D721Med (cell line): ENCODE measurements around the gene NKX2-2.

Experiments
- DNase-seq: peaks from one replicate; pipeline ENCODE4 v3.0.0; 2011; ENCODE audit warnings: low spot score; ENCODE audit not compliant: insufficient read length
- FAIRE-seq: peaks from 2 replicates; lab custom pipeline; 2011; peaks lifted over from hg19 to GRCh38; lab: Jason Lieb, UNC
- TF ChIP-seq, protein P1 (sequence below): IDR thresholded peaks from 2 replicates; pipeline ENCODE4 v1.5.1; 2012; ENCODE audit warnings: mild to moderate bottlenecking, control low read depth; ENCODE audit not compliant: insufficient read depth; ENCODE audit errors: missing control alignments

Gene NKX2-2

DNA sequence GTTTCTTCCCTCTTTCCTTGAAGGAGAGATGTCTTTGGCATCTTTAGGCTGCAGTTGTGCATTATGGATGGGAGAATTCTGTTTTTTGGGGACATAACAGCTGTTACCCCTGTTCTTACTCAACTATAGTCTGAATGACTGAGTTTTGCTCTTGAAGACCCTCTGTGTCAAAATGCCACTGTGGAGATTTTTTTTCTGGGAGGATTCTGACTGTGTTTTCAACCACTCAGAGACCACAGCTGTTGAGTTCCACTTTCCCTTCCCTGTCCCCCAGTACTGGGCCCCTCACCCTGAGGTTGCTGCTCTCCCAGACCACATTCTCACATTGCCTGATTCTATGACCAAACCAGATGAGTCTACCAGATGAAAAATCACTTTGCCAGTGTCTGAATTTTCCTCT, 48.1 kb downstream of the NKX2-2 start:
- TF ChIP-seq, protein P1, sequence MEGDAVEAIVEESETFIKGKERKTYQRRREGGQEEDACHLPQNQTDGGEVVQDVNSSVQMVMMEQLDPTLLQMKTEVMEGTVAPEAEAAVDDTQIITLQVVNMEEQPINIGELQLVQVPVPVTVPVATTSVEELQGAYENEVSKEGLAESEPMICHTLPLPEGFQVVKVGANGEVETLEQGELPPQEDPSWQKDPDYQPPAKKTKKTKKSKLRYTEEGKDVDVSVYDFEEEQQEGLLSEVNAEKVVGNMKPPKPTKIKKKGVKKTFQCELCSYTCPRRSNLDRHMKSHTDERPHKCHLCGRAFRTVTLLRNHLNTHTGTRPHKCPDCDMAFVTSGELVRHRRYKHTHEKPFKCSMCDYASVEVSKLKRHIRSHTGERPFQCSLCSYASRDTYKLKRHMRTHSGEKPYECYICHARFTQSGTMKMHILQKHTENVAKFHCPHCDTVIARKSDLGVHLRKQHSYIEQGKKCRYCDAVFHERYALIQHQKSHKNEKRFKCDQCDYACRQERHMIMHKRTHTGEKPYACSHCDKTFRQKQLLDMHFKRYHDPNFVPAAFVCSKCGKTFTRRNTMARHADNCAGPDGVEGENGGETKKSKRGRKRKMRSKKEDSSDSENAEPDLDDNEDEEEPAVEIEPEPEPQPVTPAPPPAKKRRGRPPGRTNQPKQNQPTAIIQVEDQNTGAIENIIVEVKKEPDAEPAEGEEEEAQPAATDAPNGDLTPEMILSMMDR: no peak
- DNase-seq: no peak
- FAIRE-seq: no peak

DNA sequence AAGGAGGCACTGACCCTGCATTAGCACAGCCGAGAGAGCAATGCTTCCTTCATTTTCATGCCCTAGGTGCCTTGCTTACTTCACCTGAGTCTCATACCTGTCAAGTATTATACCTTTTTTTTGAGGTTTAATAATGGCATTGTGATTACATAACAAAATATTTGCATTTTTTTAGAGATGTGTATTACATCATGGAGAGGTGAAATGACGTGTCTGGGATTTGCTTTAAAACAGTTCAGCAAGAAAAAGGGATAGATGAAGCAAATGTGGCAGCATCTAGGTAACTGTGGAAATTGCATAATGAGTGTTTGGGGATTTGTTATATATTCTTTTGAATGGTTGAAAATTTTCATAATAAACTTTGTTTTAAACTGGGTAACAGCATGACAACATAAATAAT, 48.9 kb downstream of the NKX2-2 start:
- TF ChIP-seq, protein P1: no peak
- DNase-seq: no peak
- no peak for FAIRE-seq
